HG02610 (cell line): ENCODE results near the gene AIP.

Source experiments
- ATAC-seq: cut with Tn5 transposase; IDR thresholded peaks from one replicate; pipeline ENCODE4 v1.9.1; 2021; ENCODE audit warnings: mild to moderate bottlenecking, moderate library complexity; ENCODE audit not compliant: unreplicated experiment

Gene AIP

GRCh38 chr11:67482827-67483798 is at the start of gene AIP:
TSS of gene AIP (plus strand) at chr11:67483026. CDS start at chr11:67483159, 133 bp downstream.
- peak; percentile 70 for ATAC-seq

GRCh38 chr11:67433536-67434394 is 49.1 kb upstream of the AIP start:
- ATAC-seq = no peak

- no peak for ATAC-seq
Measured at GRCh38 chr11:67434395-67434881, 48.4 kb upstream of the AIP start.

GRCh38 chr11:67435031-67435726 is 47.6 kb upstream of the AIP start:
- no peak for ATAC-seq

- ATAC-seq = peak; percentile 1
Measured at GRCh38 chr11:67435727-67436458, 46.9 kb upstream of the AIP start.

- peak; percentile 36 for ATAC-seq
Measured at GRCh38 chr11:67436459-67437081, 46.3 kb upstream of the AIP start.

- no peak for ATAC-seq
Measured at GRCh38 chr11:67437082-67437808, 45.6 kb upstream of the AIP start, which contains the start of gene PTPRCAP. TSS of gene PTPRCAP (minus strand) at chr11:67437682. CDS start at chr11:67437619, 63 bp downstream.

GRCh38 chr11:67437809-67438157 is 45.0 kb upstream of the AIP start:
- ATAC-seq = no peak

GRCh38 chr11:67438158-67438902 is 44.5 kb upstream of the AIP start:
- ATAC-seq = no peak

- no peak for ATAC-seq
Measured at GRCh38 chr11:67439321-67440228, 43.3 kb upstream of the AIP start.

GRCh38 chr11:67440229-67441097 is 42.4 kb upstream of the AIP start:
- no peak for ATAC-seq

- no peak for ATAC-seq
Measured at GRCh38 chr11:67441098-67441563, 41.7 kb upstream of the AIP start.

GRCh38 chr11:67441731-67442351 is 41.0 kb upstream of the AIP start:
- no peak for ATAC-seq

GRCh38 chr11:67442504-67443404 is 40.1 kb upstream of the AIP start:
- no peak for ATAC-seq

- ATAC-seq = no peak
Measured at GRCh38 chr11:67445515-67445914, 37.3 kb upstream of the AIP start.
